ENCODE data around the gene EXOSC10.
A peak's percentile ranks its signal among the peaks of the same experiment; 100 is the strongest.
"Not testable (repeated sequence)": the region's sequence is repeated elsewhere in the genome, so short reads cannot be mapped to it uniquely, and the experiment has no call there.

EXOSC10 gene

DNA sequence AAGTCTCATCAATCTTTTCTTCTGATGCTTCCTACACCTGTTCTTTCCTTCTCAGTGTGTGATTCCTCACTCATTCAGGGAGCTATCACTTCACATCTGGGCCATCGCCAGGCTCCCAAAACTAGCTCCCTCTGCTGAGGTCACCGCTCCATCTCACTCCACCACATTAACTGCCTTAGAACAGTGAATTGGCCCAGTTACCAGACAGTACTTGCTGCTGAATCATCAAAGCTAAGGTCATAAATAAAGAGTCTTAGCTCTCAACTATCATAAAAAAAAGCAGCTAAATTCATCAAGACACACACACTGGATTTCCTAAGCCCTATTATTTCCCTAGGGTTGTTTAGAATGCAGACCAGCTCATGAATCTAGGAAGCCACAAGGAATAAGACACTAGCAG, 21.0 kb downstream of the EXOSC10 start:
- no peak overlapping the region for H3K27ac ChIP-seq (ENCODE audit: low read depth, low read length)
- peaks cover 16 to 91% (median 80%) of the 10 kb centered on the region in 5 donors for H3K36me3 ChIP-seq (ENCODE audit: control insufficient read depth in 5 of 5, insufficient read depth in 5 of 5, low read length in 5 of 5)
- no peak overlapping the region for H3K4me3 ChIP-seq (ENCODE audit: low read depth in 1 of 5, low read length in 5 of 5)
- no peaks in the 10 kb centered on the region for H3K9me3 ChIP-seq (ENCODE audit: control insufficient read depth in 5 of 5, low read length in 5 of 5)
- no peak overlapping the region for H3K9ac ChIP-seq (ENCODE audit: low read length in 5 of 5)
- no peaks in the 10 kb centered on the region for H3K27me3 ChIP-seq (ENCODE audit: control insufficient read depth in 5 of 5, insufficient read depth in 4 of 5, low read length in 5 of 5)
- H3K4me1 ChIP-seq (ENCODE audit: control insufficient read depth in 5 of 5, insufficient read depth in 5 of 5, low read length in 5 of 5): no peaks in the 10 kb centered on the region

DNA sequence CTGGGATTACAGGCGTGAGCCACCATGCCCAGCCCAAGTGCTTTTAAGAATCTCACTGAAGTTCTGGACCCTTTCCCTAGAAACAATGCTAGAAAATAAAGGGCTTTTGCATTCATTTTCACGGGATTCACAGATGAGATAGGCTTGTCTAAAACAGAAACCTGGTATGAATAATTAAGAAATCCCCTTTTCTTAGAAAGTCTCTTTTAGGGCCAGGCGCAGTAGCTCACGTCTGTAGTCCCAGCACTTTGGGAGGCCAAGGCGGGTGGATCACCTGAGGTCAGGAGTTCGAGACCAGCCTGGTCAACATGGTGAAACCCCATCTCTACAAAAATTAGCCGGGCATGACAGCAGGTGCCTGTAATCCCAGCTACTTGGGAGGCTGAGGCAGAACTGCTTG, 26.3 kb downstream of the EXOSC10 start:
- H3K4me3 ChIP-seq (ENCODE audit: low read depth in 1 of 5, low read length in 5 of 5); H3K9me3 ChIP-seq (ENCODE audit: control insufficient read depth in 5 of 5, low read length in 5 of 5): not testable (repeated sequence)
- H3K36me3 ChIP-seq (ENCODE audit: control insufficient read depth in 5 of 5, insufficient read depth in 5 of 5, low read length in 5 of 5): peaks cover 10 to 96% (median 89%) of the 10 kb centered on the region in 5 donors

DNA sequence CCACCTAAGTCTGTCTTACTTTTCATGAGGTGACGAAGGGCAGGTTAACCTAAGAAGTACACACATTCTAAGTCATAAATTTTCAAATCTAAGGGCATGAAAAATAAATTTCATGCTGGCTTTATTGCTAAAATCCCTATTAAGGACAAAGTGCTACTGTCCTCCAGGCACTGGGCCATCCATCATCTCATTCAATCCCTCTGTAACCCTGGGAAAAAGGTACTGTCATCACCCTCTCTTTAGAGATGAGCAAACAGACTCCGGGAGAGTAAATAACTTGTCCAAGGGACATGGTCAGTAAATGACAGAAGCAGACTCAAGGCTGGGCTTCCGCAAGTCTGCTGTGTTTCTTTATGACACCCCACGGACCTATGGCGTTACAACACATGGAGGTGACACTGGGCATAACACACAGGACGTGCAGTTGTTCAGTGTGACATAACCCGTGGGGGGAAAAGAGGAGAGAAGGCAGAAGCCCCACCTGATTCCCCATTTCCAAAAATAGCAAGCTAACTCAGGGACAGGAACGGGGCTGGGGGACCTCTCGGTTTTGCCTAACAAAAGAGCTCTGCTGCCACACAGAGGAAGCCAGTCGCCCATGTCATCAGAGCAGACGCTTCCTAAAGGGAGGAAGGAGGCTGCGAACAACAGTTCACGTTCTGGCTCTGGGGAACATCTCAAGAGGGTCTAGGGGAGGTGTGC, 27.3 kb downstream of the EXOSC10 start:
- Histone ChIP-seq H3K4me1 (ENCODE audit: control insufficient read depth in 5 of 5, insufficient read depth in 5 of 5, low read length in 5 of 5) (no peaks in the 10 kb centered on the region), H3K27me3 (ENCODE audit: control insufficient read depth in 5 of 5, insufficient read depth in 4 of 5, low read length in 5 of 5) (no peaks in the 10 kb centered on the region), H3K4me3 (ENCODE audit: low read depth in 1 of 5, low read length in 5 of 5) (no peak overlapping the region), H3K9ac (ENCODE audit: low read length in 5 of 5) (no peak overlapping the region), H3K36me3 (ENCODE audit: control insufficient read depth in 5 of 5, insufficient read depth in 5 of 5, low read length in 5 of 5) (peaks cover 10 to 98% (median 92%) of the 10 kb centered on the region in 5 donors), H3K27ac (ENCODE audit: low read depth, low read length) (no peak overlapping the region), H3K9me3 (ENCODE audit: control insufficient read depth in 5 of 5, low read length in 5 of 5) (no peaks in the 10 kb centered on the region)

More for the DNA sequence above, 26.3 kb downstream of the EXOSC10 start:
- not testable (repeated sequence) for H3K27ac ChIP-seq (ENCODE audit: low read depth, low read length); H3K9ac ChIP-seq (ENCODE audit: low read length in 5 of 5); H3K4me1 ChIP-seq (ENCODE audit: control insufficient read depth in 5 of 5, insufficient read depth in 5 of 5, low read length in 5 of 5); H3K27me3 ChIP-seq (ENCODE audit: control insufficient read depth in 5 of 5, insufficient read depth in 4 of 5, low read length in 5 of 5)

DNA sequence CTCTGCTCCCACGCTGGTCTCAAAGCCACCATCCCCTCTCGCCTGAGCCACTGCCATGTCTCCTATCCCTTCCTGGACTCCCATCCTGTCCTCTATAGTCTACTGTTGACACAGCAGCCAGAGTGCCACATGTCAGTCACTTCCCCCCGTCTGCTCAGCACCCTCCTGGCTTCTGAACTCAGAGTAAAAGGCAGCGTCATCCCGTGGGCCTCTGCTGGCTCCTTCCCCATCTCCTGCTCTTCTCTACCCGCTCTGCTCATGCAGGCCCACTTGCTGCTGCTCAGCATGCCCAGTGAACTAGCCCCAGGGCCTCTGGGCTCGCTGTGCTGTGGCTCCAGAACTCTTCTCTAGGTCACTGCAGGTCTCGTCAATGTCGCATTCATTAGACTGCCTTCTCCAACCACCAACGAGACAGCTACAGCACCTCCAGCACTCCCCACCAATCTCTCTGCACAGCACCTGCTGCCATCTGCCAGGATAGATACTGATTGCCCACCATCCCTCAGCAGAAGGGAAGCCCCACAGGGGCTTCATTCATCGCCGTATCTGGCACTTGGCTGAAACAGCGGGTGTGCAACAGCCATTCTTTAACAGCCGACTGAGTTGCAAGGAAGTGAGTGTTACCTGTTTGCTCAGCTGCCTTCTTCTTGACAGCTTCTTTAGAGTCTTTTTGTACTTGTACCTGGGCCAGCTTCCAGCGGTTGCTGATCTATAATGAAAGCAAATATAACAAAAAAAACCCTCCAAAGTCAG, 28.0 kb downstream of the EXOSC10 start:
- H3K9ac ChIP-seq (ENCODE audit: low read length in 5 of 5): no peak overlapping the region
- peaks cover 10 to 95% (median 87%) of the 10 kb centered on the region in 5 donors for H3K36me3 ChIP-seq (ENCODE audit: control insufficient read depth in 5 of 5, insufficient read depth in 5 of 5, low read length in 5 of 5)
- no peak overlapping the region for H3K27ac ChIP-seq (ENCODE audit: low read depth, low read length)
- no peaks in the 10 kb centered on the region for H3K4me1 ChIP-seq (ENCODE audit: control insufficient read depth in 5 of 5, insufficient read depth in 5 of 5, low read length in 5 of 5)
- H3K27me3 ChIP-seq (ENCODE audit: control insufficient read depth in 5 of 5, insufficient read depth in 4 of 5, low read length in 5 of 5): no peaks in the 10 kb centered on the region
- no peak overlapping the region for H3K4me3 ChIP-seq (ENCODE audit: low read depth in 1 of 5, low read length in 5 of 5)
- H3K9me3 ChIP-seq (ENCODE audit: control insufficient read depth in 5 of 5, low read length in 5 of 5): no peaks in the 10 kb centered on the region

DNA sequence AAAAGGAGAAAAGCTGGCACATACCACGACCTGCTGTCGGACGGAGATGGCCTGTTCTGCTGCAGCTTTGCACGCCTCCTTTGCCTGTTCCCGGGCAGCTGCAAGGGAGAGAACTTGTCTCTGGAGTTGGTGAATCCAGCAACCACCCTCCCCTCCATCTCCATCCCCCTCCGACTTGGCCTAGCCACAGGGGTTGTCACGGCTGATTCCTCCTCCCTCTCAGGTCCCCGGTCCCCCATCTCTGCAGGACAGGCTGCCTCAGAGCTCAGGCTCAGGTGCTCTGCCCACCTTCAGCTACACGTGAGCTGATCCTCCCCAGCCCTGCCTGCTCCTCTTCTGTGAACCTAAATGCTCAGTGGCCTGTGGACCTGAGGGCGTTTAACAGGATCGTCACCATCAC, 28.8 kb downstream of the EXOSC10 start:
- H3K4me3 ChIP-seq (ENCODE audit: low read depth in 1 of 5, low read length in 5 of 5): no peak overlapping the region
- H3K27me3 ChIP-seq (ENCODE audit: control insufficient read depth in 5 of 5, insufficient read depth in 4 of 5, low read length in 5 of 5): no peaks in the 10 kb centered on the region
- peak overlapping the region in 1 of 5 donors; percentile 47 for H3K9ac ChIP-seq (ENCODE audit: low read length in 5 of 5)
- H3K9me3 ChIP-seq (ENCODE audit: control insufficient read depth in 5 of 5, low read length in 5 of 5): no peaks in the 10 kb centered on the region
- H3K27ac ChIP-seq (ENCODE audit: low read depth, low read length): no peak overlapping the region
- no peaks in the 10 kb centered on the region for H3K4me1 ChIP-seq (ENCODE audit: control insufficient read depth in 5 of 5, insufficient read depth in 5 of 5, low read length in 5 of 5)
- peaks cover 10 to 94% (median 86%) of the 10 kb centered on the region in 5 donors for H3K36me3 ChIP-seq (ENCODE audit: control insufficient read depth in 5 of 5, insufficient read depth in 5 of 5, low read length in 5 of 5)

DNA sequence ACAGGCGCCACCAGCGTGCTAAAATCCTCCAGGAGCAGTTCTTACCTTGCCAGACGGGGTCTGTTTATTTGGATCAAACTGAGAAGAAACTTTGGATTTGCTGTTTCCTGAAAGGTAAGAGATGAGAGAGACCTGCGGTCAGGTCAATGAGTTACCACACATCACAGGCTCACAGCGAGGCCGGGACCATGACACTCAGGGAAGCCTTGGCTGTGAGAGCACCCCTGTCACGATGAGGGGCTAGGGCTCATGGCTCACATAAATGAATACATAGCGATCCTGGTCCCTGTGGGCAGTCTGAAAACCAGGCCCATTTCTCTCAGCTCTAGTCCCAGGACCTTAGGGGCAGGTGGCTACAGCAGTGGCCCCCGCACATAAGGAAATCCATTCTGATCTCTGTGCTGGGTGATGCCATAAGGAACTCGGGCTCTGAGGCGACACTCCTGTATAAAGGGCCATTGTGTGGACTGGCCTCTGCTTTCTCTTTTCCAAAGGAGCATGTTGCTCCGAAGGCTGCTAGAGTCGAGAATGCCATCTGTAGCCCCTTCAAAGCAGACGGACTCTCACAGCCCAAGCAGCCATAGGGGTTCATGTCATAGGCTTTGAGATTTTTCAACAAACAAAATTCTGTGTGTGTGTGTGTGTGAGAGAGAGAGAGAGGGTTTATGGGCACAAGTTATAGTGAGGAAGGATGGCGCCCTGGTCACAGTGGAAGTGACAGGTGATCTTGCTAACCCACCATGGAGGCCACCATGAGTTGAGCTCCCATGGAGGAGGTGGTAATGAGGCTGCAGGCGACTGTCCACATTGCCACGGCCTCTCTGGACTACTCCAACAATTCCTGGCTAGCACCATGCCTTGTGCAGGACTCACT, 30.8 kb downstream of the EXOSC10 start:
- Histone ChIP-seq H3K27me3 (ENCODE audit: control insufficient read depth in 5 of 5, insufficient read depth in 4 of 5, low read length in 5 of 5) (no peaks in the 10 kb centered on the region), H3K4me1 (ENCODE audit: control insufficient read depth in 5 of 5, insufficient read depth in 5 of 5, low read length in 5 of 5) (no peaks in the 10 kb centered on the region), H3K36me3 (ENCODE audit: control insufficient read depth in 5 of 5, insufficient read depth in 5 of 5, low read length in 5 of 5) (peaks cover 9 to 85% (median 80%) of the 10 kb centered on the region in 5 donors), H3K27ac (ENCODE audit: low read depth, low read length) (no peak overlapping the region), H3K4me3 (ENCODE audit: low read depth in 1 of 5, low read length in 5 of 5) (no peak overlapping the region), H3K9me3 (ENCODE audit: control insufficient read depth in 5 of 5, low read length in 5 of 5) (peaks cover 0 to 5% (median 0%) of the 10 kb centered on the region in 5 donors), H3K9ac (ENCODE audit: low read length in 5 of 5) (no peak overlapping the region)

DNA sequence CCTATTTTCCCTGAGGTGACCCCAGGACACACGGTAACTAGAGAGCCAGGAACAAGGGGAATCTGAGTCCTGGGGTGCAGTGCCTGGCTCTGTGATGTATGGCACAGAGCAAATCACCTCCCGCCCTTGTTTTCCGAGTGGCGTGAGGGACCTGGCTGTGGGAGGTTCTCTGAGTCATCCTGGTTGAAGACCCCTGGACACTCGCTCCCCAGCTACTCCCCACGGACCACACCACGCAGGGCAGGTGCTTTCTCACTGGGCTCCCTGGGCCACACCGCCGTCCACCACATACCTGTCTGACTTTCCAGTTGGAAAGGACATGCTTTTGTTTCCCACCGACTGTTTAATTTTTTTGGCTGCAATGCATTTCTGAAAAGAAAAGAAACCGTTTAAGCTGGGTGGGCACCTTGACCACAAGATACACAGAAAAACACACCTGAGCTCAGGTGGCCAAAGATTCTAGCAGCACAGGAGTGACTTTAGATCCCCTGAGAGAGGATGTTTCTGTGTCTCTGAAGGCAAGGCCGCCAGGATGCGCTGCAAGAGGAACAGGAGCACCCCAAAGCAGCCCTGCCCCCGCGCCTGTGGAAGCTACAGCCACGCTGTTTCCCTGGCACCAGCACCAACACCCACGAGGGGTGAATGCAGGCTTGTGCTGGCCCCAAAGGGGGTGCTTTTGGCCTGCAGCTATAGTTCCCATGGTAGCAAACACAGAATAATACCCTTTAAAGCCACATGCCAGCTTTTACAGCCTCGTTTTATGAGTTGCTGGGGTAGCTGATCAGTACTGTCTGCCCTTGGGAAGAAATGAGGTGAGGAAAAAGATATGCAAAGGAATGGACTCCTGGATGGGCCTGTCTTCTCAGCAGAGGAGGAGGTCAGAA, 31.7 kb downstream of the EXOSC10 start:
- H3K9ac ChIP-seq (ENCODE audit: low read length in 5 of 5): no peak overlapping the region

DNA sequence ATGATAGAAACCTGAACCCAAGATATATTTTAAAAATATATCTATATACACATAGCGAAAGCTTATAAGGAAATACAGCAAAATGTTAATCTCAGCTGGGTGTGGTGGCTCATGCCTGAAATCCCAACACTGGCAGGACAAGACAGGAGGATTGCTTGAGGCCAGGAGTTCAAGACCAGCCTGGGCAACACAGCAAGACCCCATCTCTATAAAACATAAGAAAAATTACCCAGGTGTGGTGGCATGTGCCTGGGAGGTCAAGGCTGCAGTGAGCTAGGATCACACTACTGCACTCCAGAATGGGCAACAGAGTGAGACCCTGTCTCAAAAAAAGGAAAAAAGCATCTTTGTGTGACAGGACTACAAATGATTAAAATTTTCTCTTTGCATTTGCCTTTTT, 33.9 kb downstream of the EXOSC10 start:
- peaks cover 0 to 5% (median 0%) of the 10 kb centered on the region in 5 donors for H3K9me3 ChIP-seq (ENCODE audit: control insufficient read depth in 5 of 5, low read length in 5 of 5)
- no peak overlapping the region for H3K27ac ChIP-seq (ENCODE audit: low read depth, low read length)
- no peaks in the 10 kb centered on the region for H3K27me3 ChIP-seq (ENCODE audit: control insufficient read depth in 5 of 5, insufficient read depth in 4 of 5, low read length in 5 of 5)
- H3K36me3 ChIP-seq (ENCODE audit: control insufficient read depth in 5 of 5, insufficient read depth in 5 of 5, low read length in 5 of 5): peaks cover 5 to 62% (median 60%) of the 10 kb centered on the region in 5 donors
- H3K4me1 ChIP-seq (ENCODE audit: control insufficient read depth in 5 of 5, insufficient read depth in 5 of 5, low read length in 5 of 5): peaks cover 1 to 8% (median 6%) of the 10 kb centered on the region in 5 donors
- no peak overlapping the region for H3K4me3 ChIP-seq (ENCODE audit: low read depth in 1 of 5, low read length in 5 of 5)
- no peak overlapping the region for H3K9ac ChIP-seq (ENCODE audit: low read length in 5 of 5)

More for the DNA sequence above, 31.7 kb downstream of the EXOSC10 start:
- Histone ChIP-seq H3K27me3 (ENCODE audit: control insufficient read depth in 5 of 5, insufficient read depth in 4 of 5, low read length in 5 of 5) (no peaks in the 10 kb centered on the region), H3K4me3 (ENCODE audit: low read depth in 1 of 5, low read length in 5 of 5) (no peak overlapping the region), H3K9me3 (ENCODE audit: control insufficient read depth in 5 of 5, low read length in 5 of 5) (peaks cover 0 to 5% (median 0%) of the 10 kb centered on the region in 5 donors), H3K4me1 (ENCODE audit: control insufficient read depth in 5 of 5, insufficient read depth in 5 of 5, low read length in 5 of 5) (no peaks in the 10 kb centered on the region), H3K27ac (ENCODE audit: low read depth, low read length) (no peak overlapping the region), H3K36me3 (ENCODE audit: control insufficient read depth in 5 of 5, insufficient read depth in 5 of 5, low read length in 5 of 5) (peaks cover 9 to 82% (median 80%) of the 10 kb centered on the region in 5 donors)

DNA sequence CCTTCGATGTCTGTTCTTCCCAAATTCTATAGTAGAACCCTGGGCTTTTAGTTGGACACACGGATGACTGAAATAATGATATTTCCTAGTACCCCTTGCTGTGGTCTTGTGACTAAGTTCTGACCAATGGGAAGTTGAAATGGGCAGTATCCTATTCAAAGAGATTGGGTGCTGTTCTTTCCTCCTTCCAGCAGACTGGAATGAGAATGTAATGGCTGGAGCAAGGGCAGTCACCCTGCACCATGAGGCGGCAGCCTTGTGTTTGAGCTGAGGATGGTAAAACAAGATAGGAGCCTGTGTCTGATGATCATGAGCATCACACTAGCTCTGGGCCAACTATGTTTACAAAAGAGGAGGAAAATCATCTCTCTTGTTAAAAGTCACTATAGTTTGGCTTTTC, 34.7 kb downstream of the EXOSC10 start:
- H3K36me3 ChIP-seq (ENCODE audit: control insufficient read depth in 5 of 5, insufficient read depth in 5 of 5, low read length in 5 of 5): peaks cover 2 to 54% (median 51%) of the 10 kb centered on the region in 5 donors
- peaks cover 0 to 5% (median 0%) of the 10 kb centered on the region in 5 donors for H3K9me3 ChIP-seq (ENCODE audit: control insufficient read depth in 5 of 5, low read length in 5 of 5)
- H3K27ac ChIP-seq (ENCODE audit: low read depth, low read length): no peak overlapping the region
- H3K27me3 ChIP-seq (ENCODE audit: control insufficient read depth in 5 of 5, insufficient read depth in 4 of 5, low read length in 5 of 5): no peaks in the 10 kb centered on the region
- H3K4me3 ChIP-seq (ENCODE audit: low read depth in 1 of 5, low read length in 5 of 5): no peak overlapping the region
- H3K9ac ChIP-seq (ENCODE audit: low read length in 5 of 5): no peak overlapping the region
- H3K4me1 ChIP-seq (ENCODE audit: control insufficient read depth in 5 of 5, insufficient read depth in 5 of 5, low read length in 5 of 5): peaks cover 3 to 13% (median 12%) of the 10 kb centered on the region in 5 donors

Data from subcutaneous abdominal adipose tissue (tissue), 5 donors.